ENCODE results near the gene IL12RB1.
"Not testable (repeated sequence)": the region's sequence is repeated elsewhere in the genome, so short reads cannot be mapped to it uniquely, and the experiment has no call there.

The IL12RB1 gene

GRCh38 chr19:18091217-18091608 lies 4.5 kb upstream of the IL12RB1 start:
- in situ Hi-C loops (cut with MboI; ENCODE audit: low sequenced_read_pairs) = no loop called here

- in situ Hi-C loops (cut with MboI; ENCODE audit: low sequenced_read_pairs) = no loop called here
Observed at GRCh38 chr19:18090545-18091216, 3.9 kb upstream of the IL12RB1 start.

DNA sequence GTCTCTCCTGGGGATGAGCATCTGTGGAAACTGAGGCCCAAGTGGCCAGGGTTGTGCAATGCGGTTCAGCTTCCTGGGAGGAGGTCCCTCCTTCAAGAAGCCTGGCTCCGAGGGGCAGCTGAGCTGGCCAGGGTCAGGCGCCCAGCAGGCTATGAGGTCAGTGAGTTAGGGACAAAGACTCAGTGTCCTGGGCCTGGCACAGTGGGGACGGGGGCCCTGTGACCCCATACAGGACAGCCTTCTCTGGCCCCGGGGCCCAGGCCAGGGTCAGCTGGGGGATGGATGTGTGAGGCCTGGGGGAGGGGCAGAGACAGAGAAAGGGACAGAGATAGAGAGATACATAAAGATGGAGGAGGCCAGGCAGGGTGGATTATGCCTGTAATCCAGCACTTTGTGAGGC lies 3.0 kb upstream of the IL12RB1 start:
- in situ Hi-C loops (cut with MboI; ENCODE audit: low sequenced_read_pairs) = no loop called here

- in situ Hi-C loops (cut with MboI; ENCODE audit: low sequenced_read_pairs) = not testable (repeated sequence)
Observed at GRCh38 chr19:18089096-18089541, 2.4 kb upstream of the IL12RB1 start.

DNA sequence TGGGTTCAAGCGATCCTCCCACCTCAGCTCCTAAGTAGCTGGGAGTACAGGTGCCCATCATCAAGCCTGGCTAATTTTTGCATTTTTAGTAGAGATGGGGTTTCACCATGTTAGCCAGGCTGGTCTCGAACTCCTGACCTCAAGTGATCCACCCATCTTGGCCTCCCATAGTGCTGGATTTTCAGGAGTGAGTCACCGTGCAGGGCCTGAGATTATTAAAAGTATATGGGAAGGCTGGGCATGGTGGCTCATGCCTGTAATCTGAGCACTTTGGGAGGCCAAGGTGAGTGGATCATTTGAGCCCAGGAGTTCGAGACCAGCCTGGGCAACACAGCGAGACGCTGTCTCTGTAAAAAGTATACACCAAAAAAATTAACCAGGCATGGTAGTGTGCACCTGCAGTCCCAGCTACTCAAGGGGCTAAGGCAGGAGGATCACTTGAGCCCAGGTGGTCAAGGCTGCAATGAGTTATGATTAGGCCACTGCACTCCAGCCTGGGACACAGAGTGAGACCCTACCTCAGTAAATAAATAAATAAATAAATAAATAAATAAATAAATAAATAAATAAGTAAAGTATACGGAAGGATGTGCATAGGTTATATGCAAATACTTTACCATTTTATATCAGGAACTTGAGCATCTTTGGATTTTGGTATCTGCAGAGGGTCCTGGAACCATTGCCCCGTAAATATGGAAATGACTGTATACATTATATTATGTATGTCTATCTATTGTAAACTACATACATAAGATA lies 854 bp downstream of the IL12RB1 start:
- in situ Hi-C loops (cut with MboI; ENCODE audit: low sequenced_read_pairs) = no loop called here

GRCh38 chr19:18083929-18084684 lies 2.6 kb downstream of the IL12RB1 start:
- in situ Hi-C loops (cut with MboI; ENCODE audit: low sequenced_read_pairs) = no loop called here

DNA sequence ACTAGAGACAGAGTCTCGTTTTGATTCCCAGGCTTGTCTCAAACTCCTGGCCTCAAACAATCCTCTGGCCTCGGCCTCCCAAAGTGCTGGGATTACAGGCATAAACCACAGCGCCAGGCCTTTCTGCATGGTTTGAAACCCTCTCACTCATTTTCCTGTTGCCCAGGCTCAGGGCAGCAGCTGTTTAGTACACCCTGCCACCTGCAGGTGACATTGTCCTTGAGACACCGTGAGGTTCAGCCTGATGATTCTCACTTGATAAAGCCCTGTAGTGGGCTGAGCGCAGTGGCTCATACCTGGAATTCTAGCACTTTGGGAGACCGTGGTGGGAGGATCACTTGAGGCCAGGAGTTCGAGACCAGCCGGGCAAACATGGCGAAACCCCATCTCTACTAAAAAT lies 12.5 kb downstream of the IL12RB1 start:
- in situ Hi-C loops (cut with MboI; ENCODE audit: low sequenced_read_pairs) = loop anchor here (25.0 kb wide), 1 partner anchor 137 kb away; the partner anchor contains the start of gene CCDC124

GRCh38 chr19:18073197-18073596 lies 13.5 kb downstream of the IL12RB1 start:
- in situ Hi-C loops (cut with MboI; ENCODE audit: low sequenced_read_pairs) = loop anchor here (25.0 kb wide), 1 partner anchor 136 kb away; the partner anchor contains the start of gene CCDC124

DNA sequence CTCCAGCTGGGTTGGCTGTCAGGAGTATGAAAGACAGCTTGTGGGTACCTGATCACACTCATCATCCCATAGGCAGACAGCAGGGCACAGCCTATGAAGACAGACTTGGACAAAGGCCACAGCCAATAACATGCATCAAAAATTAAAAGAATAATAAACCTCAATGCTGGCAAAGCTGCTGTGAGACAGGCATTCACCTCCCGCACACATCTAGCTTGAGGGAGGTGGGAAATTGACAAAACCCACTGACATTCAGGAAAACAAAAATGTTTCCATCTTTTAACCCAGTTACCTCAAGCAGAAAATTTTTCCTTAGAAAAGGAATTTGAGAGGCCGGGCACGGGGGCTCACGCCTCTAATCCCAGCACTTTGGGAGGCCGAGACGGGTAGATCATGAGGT lies 14.4 kb downstream of the IL12RB1 start:
- in situ Hi-C loops (cut with MboI; ENCODE audit: low sequenced_read_pairs) = loop anchor here (25.0 kb wide), 1 partner anchor 135 kb away; the partner anchor contains the start of gene CCDC124

DNA sequence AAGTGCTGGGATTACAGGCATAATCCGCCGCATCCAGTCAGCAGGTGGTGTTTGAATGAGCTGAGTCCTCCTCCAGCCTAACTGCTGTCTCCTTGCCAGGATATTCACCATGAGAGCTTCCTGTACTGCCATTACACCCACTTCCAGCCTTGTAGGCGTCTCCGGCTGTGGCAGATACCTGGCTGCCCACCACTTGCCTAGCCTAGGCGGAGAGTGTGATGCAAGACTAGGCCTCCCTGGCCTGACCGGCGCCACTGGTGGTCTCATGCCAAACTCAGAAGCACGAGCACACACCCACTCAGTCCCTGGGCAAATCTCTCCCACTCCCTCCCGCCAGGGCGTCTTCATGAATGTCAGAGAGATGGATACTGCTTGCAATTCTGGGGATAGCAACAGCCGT lies 16.6 kb downstream of the IL12RB1 start:
- in situ Hi-C loops (cut with MboI; ENCODE audit: low sequenced_read_pairs) = loop anchor here (25.0 kb wide), 1 partner anchor 133 kb away; the partner anchor contains the start of gene CCDC124

DNA sequence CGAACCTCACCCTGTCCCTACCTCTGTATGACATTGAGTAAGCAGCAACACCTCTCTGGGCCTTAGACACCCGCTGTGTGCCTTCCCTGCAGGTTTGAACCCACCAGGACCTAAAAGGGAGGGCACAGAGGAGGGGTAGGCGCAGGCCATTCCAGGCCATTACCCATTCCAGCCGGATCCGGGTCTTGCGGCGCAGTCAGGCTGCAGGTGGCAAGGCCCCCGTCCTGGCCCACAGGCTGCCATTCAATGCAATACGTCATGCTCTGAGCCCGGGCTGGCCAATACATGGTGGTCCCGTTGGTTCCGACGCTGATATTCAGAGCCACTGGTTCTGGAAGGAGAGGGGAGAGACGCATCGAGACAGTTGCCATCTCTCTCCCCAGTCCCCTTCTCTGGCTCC lies 17.4 kb downstream of the IL12RB1 start:
- in situ Hi-C loops (cut with MboI; ENCODE audit: low sequenced_read_pairs) = loop anchor here (25.0 kb wide), 1 partner anchor 132 kb away; the partner anchor contains the start of gene CCDC124

- in situ Hi-C loops (cut with MboI; ENCODE audit: low sequenced_read_pairs) = loop anchor here (25.0 kb wide), 1 partner anchor 131 kb away; the partner anchor contains the start of gene CCDC124
Observed at GRCh38 chr19:18068395-18068794, 18.3 kb downstream of the IL12RB1 start.

GRCh38 chr19:18065173-18065495 lies 21.6 kb downstream of the IL12RB1 start:
- in situ Hi-C loops (cut with MboI; ENCODE audit: low sequenced_read_pairs) = loop anchor here (25.0 kb wide), 1 partner anchor 128 kb away; the partner anchor contains the start of gene CCDC124

GRCh38 chr19:18063463-18063862 lies 23.3 kb downstream of the IL12RB1 start:
- in situ Hi-C loops (cut with MboI; ENCODE audit: low sequenced_read_pairs) = loop anchor here (25.0 kb wide), 1 partner anchor 126 kb away; the partner anchor contains the start of gene CCDC124

GRCh38 chr19:18062028-18062427 lies 24.7 kb downstream of the IL12RB1 start:
- in situ Hi-C loops (cut with MboI; ENCODE audit: low sequenced_read_pairs) = loop anchor here (25.0 kb wide), 1 partner anchor 125 kb away; the partner anchor contains the start of gene CCDC124

GRCh38 chr19:18060472-18060871 lies 26.3 kb downstream of the IL12RB1 start:
- in situ Hi-C loops (cut with MboI; ENCODE audit: low sequenced_read_pairs) = loop anchor here (25.0 kb wide), 1 partner anchor 123 kb away; the partner anchor contains the start of gene CCDC124

DNA sequence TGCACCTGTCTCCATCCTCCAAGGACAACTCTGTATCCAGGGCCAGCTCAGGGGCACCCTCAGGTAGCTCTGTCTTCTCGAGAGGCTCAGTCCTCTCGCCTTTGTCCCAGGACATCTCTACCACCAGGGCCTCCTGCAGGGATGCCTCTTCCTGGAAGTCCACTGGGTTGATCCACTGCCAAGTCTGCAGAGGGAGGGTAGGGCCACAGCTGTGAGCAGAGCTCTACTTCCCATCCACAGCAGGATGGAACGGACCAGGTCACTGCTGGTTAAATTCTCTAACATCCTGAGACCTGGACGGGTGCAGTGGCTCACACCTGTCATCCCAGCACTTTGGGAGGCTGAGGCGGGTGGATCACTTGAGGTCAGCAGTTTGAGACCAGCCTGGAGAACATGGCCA lies 26.8 kb downstream of the IL12RB1 start:
- in situ Hi-C loops (cut with MboI; ENCODE audit: low sequenced_read_pairs) = loop anchor here (5.0 to 25.0 kb wide), 2 partner anchors 58 to 123 kb away; partner anchors contain the start of gene CCDC124

DNA sequence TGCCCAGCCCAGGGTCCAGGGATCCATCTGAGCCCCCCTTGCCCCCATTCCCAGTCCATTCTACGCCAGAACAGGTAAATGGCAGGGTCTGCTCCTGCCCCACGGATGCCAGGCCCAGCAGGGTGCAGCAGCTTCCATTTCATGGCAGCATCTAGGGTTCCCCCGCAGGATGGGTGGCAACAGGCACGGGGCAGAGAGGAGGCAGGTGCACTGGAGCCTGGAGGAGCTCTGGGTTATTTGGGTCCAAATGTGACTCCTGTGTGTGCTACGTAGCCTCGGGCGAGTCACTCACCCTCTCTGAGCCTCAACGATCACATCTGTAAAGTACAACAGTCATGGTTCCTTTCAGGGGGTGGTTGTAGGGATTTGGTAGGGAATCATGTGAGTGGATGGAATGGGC lies 27.4 kb downstream of the IL12RB1 start:
- in situ Hi-C loops (cut with MboI; ENCODE audit: low sequenced_read_pairs) = loop anchor here (5.0 to 25.0 kb wide), 2 partner anchors 57 to 122 kb away; partner anchors contain the start of gene CCDC124

GRCh38 chr19:18058208-18059009 lies 28.3 kb downstream of the IL12RB1 start:
- in situ Hi-C loops (cut with MboI; ENCODE audit: low sequenced_read_pairs) = loop anchor here (5.0 to 25.0 kb wide), 2 partner anchors 56 to 121 kb away; partner anchors contain the start of gene CCDC124

- in situ Hi-C loops (cut with MboI; ENCODE audit: low sequenced_read_pairs) = loop anchor here (5.0 to 25.0 kb wide), 2 partner anchors 55 to 120 kb away; partner anchors contain the start of gene CCDC124
Observed at GRCh38 chr19:18057557-18057956, 29.2 kb downstream of the IL12RB1 start.

Data from HL-60/S4 (cell line).